LNCAP (cell line): Measurements from ENCODE around the gene TRAPPC2L.

Experiments used
- CTCF ChIP-seq: fragments of 450-650 bp; IDR thresholded peaks from 2 replicates; pipeline ENCODE4 v1.5.1; 2017; ENCODE audit warnings: mild to moderate bottlenecking

The TRAPPC2L gene

GRCh38 chr16:88867581-88868246, 10.8 kb downstream of the TRAPPC2L start:
- no peak for TF ChIP-seq CTCF

- TF ChIP-seq CTCF, result no peak
Measured at GRCh38 chr16:88868974-88869672, 12.2 kb downstream of the TRAPPC2L start.

GRCh38 chr16:88869673-88869980, 12.7 kb downstream of the TRAPPC2L start:
- TF ChIP-seq CTCF, result no peak

GRCh38 chr16:88870608-88871348, 13.9 kb downstream of the TRAPPC2L start:
- TF ChIP-seq CTCF, result no peak

GRCh38 chr16:88871349-88871702, 14.4 kb downstream of the TRAPPC2L start:
- TF ChIP-seq CTCF, result no peak

- no peak for TF ChIP-seq CTCF
Measured at GRCh38 chr16:88871730-88872416, 14.9 kb downstream of the TRAPPC2L start.

- no peak for TF ChIP-seq CTCF
Measured at GRCh38 chr16:88872650-88873331, 15.9 kb downstream of the TRAPPC2L start.
